ENCODE measurements around the gene KLF3. TPM values are rescaled to one million over a fixed set of nuclear protein-coding genes. Genes with fewer than 3 reads are reported as not detected.

KLF3 gene
- total and polyA plus RNA-seq, 2 of the 8 experiments (the other 6 are each of a cell fraction or from before 2014, with no cell fraction given): 8.0 to 14.9 TPM

DNA sequence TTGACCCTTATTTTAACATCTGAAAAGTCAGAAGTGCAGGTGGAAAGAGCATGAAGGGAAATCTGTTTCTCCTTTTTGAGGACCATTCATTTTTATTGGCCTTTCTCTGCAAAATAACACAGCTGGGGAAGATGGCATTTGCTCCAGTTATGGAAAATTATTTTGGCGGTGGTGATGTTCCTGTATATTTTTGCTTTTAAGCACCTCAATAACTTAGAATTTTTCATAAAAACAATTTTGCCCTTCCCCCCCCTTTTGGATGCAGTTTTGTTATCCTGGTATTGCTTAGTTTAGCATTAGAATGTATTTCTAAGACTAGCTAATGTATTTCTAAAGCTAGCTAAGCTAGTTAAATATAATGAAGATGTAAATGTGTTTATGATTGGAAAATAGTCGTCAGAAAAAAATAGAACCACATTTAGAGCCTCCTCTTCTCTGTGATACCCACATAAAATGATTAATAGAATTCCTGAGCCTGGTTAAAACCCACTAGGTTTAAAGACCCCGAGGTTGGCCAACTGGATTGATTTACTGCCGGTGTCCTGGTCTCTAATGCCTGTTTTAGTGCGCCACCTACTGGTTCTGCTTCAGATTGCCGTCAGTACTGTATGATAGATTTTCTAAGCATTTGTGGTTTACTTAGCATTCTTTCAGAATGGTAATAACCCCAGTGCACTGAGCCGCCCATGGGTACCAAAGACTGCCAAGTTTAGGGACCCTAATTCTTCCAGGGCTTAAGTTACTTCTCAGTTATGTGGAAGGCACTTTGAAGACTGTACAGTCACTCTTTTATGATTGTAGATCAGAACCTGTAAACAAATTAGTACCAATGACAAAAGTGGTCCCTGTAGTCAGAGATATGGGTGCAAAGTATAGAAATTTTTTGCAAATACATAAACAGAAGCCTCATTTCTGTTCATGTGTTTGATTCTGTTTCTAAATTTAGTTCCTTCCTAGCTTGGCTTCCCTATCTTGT lies 11.4 kb downstream of the KLF3 start (continued):
- TF ChIP-seq SAP30 (IDR thresholded peaks at IDR 0.05; ENCODE audit: insufficient read depth, insufficient replicate concordance, low read length): no peak
- TF ChIP-seq CHD1 (IDR thresholded peaks at IDR 0.05; ENCODE audit: low read depth, low read length): no peak
- no peak for TF ChIP-seq RFX5 (IDR thresholded peaks at IDR 0.05; ENCODE audit: borderline replicate concordance, low read depth, low read length)
- TF ChIP-seq SIX5 (IDR thresholded peaks at IDR 0.05; ENCODE audit: low read depth, low read length): no peak
- TF ChIP-seq, protein P1, sequence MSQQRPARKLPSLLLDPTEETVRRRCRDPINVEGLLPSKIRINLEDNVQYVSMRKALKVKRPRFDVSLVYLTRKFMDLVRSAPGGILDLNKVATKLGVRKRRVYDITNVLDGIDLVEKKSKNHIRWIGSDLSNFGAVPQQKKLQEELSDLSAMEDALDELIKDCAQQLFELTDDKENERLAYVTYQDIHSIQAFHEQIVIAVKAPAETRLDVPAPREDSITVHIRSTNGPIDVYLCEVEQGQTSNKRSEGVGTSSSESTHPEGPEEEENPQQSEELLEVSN (IDR thresholded peaks at IDR 0.05): no peak
